MM.1S (cell line): ENCODE results near the gene FAHD2A.
"Not testable (repeated sequence)": the region's sequence is repeated elsewhere in the genome, so short reads cannot be mapped to it uniquely, and the experiment has no call there.

ENCODE experiments used
- DNase-seq: peaks from one replicate; pipeline ENCODE4 v3.0.0-alpha.2; 2015
- H2AFZ ChIP-seq: fragments of 300-600 bp; sonication (generic); 2 replicates; pipeline ENCODE4 v1.6.0; 2016; ENCODE audit warnings: antibody characterized with exemption, low read length
- H3F3A ChIP-seq: fragments of 300-600 bp; sonication (generic); 2 replicates; pipeline ENCODE4 v1.6.1; 2016; ENCODE audit warnings: mild to moderate bottlenecking, antibody characterized with exemption, low read length, moderate library complexity, mixed read lengths; ENCODE audit not compliant: insufficient read depth
- H3K27ac ChIP-seq: fragments of 300-600 bp; sonication (generic); 2 replicates; pipeline ENCODE4 v1.5.1; 2016; ENCODE audit warnings: mild to moderate bottlenecking, low read length
- H3K27me3 ChIP-seq: fragments of 300-600 bp; sonication (generic); replicated peaks from 2 replicates; pipeline ENCODE4 v1.6.0; 2016; ENCODE audit warnings: low read length; ENCODE audit not compliant: insufficient read depth
- H3K36me3 ChIP-seq: fragments of 300-600 bp; sonication (generic); replicated peaks from 2 replicates; pipeline ENCODE4 v1.6.1; 2016; ENCODE audit warnings: mild to moderate bottlenecking, low read length, mixed read lengths; ENCODE audit not compliant: insufficient read depth
- H3K4me1 ChIP-seq: fragments of 300-600 bp; sonication (generic); 2 replicates; pipeline ENCODE4 v1.6.1; 2016; ENCODE audit warnings: low read length, mixed read lengths
- H3K4me2 ChIP-seq: fragments of 300-600 bp; sonication (generic); 2 replicates; pipeline ENCODE4 v1.6.0; 2016; ENCODE audit warnings: low read depth, low read length
- H3K4me3 ChIP-seq: fragments of 300-600 bp; sonication (generic); 2 replicates; pipeline ENCODE4 v1.5.1; 2016; ENCODE audit warnings: low read length, mixed read lengths
- H3K79me2 ChIP-seq: fragments of 300-600 bp; sonication (generic); 2 replicates; pipeline ENCODE4 v1.6.1; 2016; ENCODE audit warnings: mixed run types, low read length, mixed read lengths
- H3K9ac ChIP-seq: fragments of 300-600 bp; sonication (generic); 2 replicates; pipeline ENCODE4 v1.6.1; 2016; ENCODE audit warnings: low read length, mixed read lengths
- H3K9me2 ChIP-seq: fragments of 300-600 bp; sonication (generic); replicated peaks from 2 replicates; pipeline ENCODE4 v1.6.1; 2016; ENCODE audit warnings: mild to moderate bottlenecking, low read length, mixed read lengths; ENCODE audit not compliant: insufficient read depth
- H3K9me3 ChIP-seq: fragments of 300-600 bp; sonication (generic); replicated peaks from 2 replicates; pipeline ENCODE4 v1.6.1; 2016; ENCODE audit warnings: mild to moderate bottlenecking, low read length, mixed read lengths; ENCODE audit not compliant: insufficient read depth
- H4K20me1 ChIP-seq: fragments of 300-600 bp; sonication (generic); 2 replicates; pipeline ENCODE4 v1.6.1; 2016; ENCODE audit warnings: mild to moderate bottlenecking, low read length, moderate library complexity, mixed read lengths; ENCODE audit not compliant: insufficient read depth
- EZH2 ChIP-seq: fragments of 300-600 bp; sonication (generic); optimal IDR thresholded peaks from 2 replicates; pipeline ENCODE3; 2017; ENCODE audit warnings: low read depth, mild to moderate bottlenecking, antibody characterized with exemption, low read length, mixed read lengths
- EZH2phosphoT487 ChIP-seq: fragments of 300-600 bp; sonication (generic); IDR thresholded peaks from 2 replicates; pipeline ENCODE4 v1.6.1; 2018; ENCODE audit warnings: antibody characterized with exemption, low read length
- TF ChIP-seq, protein P1 (sequence below): fragments of 300-600 bp; sonication (generic); IDR thresholded peaks from 2 replicates; pipeline ENCODE4 v1.5.1; 2016; ENCODE audit warnings: antibody characterized with exemption, low read length, mixed read lengths

FAHD2A gene

GRCh38 chr2:95354469-95354901 lies 48.0 kb upstream of the FAHD2A start:
- H3K9ac ChIP-seq, result no peak overlapping the region
- DNase-seq, result no peak
- no peaks in the 10 kb centered on the region for H3K79me2 ChIP-seq
- TF ChIP-seq EZH2, result no peak
- TF ChIP-seq, protein P1, sequence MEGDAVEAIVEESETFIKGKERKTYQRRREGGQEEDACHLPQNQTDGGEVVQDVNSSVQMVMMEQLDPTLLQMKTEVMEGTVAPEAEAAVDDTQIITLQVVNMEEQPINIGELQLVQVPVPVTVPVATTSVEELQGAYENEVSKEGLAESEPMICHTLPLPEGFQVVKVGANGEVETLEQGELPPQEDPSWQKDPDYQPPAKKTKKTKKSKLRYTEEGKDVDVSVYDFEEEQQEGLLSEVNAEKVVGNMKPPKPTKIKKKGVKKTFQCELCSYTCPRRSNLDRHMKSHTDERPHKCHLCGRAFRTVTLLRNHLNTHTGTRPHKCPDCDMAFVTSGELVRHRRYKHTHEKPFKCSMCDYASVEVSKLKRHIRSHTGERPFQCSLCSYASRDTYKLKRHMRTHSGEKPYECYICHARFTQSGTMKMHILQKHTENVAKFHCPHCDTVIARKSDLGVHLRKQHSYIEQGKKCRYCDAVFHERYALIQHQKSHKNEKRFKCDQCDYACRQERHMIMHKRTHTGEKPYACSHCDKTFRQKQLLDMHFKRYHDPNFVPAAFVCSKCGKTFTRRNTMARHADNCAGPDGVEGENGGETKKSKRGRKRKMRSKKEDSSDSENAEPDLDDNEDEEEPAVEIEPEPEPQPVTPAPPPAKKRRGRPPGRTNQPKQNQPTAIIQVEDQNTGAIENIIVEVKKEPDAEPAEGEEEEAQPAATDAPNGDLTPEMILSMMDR, result no peak
- no peak for TF ChIP-seq EZH2phosphoT487
- no peaks in the 10 kb centered on the region for H3K9me3 ChIP-seq
- no peaks in the 10 kb centered on the region for H3K36me3 ChIP-seq
- H3K4me1 ChIP-seq, result no peaks in the 10 kb centered on the region
- no peak overlapping the region for H3K27ac ChIP-seq
- H3K27me3 ChIP-seq, result no peaks in the 10 kb centered on the region
- no peak overlapping the region for H2AFZ ChIP-seq
- H3K4me3 ChIP-seq, result no peak overlapping the region
- H3F3A ChIP-seq, result no peaks in the 10 kb centered on the region
- H3K9me2 ChIP-seq, result no peaks in the 10 kb centered on the region
- H3K4me2 ChIP-seq, result no peak overlapping the region
- H4K20me1 ChIP-seq, result no peaks in the 10 kb centered on the region

DNA sequence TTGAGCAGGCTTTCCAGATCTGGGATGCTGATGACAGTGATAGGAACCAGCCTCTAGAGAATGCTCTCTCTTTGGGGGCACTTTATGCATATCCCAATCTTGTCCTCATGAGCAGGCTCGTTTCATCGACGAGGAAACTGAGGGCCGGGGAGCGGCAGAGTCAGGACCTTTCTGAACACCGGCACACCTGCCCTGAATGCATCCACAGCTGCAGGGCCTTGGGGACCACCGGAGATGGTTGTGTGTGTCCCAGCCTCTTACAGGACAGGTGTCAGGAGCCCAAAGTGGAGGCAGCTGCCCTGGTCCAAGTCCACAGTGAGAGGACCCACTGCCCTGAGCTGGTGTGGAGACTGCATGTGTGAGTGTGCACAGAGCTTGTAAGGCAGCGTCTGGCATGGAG lies 47.6 kb upstream of the FAHD2A start:
- no peaks in the 10 kb centered on the region for H4K20me1 ChIP-seq
- H2AFZ ChIP-seq, result no peak overlapping the region
- H3F3A ChIP-seq, result no peaks in the 10 kb centered on the region
- no peak overlapping the region for H3K9ac ChIP-seq
- no peaks in the 10 kb centered on the region for H3K27me3 ChIP-seq
- no peaks in the 10 kb centered on the region for H3K9me3 ChIP-seq
- H3K4me3 ChIP-seq, result no peak overlapping the region
- no peaks in the 10 kb centered on the region for H3K36me3 ChIP-seq
- no peaks in the 10 kb centered on the region for H3K79me2 ChIP-seq
- no peaks in the 10 kb centered on the region for H3K4me1 ChIP-seq
- TF ChIP-seq EZH2, result no peak
- TF ChIP-seq, protein P1, result no peak
- no peak for TF ChIP-seq EZH2phosphoT487
- H3K4me2 ChIP-seq, result no peak overlapping the region
- no peak overlapping the region for H3K27ac ChIP-seq
- no peak for DNase-seq
- H3K9me2 ChIP-seq, result no peaks in the 10 kb centered on the region

DNA sequence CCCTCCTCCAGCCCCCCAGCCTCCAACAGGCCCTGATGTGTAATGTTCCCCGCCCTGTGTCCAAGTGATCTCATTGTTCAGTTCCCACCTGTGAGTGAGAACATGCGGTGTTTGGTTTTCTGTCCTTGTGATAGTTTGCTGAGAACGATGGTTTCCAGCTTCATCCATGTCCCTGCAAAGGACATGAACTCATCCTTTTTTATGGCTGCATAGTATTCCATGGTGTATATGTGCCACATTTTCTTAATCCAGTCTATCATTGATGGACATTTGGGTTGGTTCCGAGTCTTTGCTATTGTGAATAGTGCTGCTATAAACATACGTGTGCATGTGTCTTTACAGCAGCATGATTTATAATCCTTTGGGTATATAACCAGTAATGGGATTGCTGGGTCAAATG lies 47.0 kb upstream of the FAHD2A start:
- H3K9ac ChIP-seq, H3K9me2 ChIP-seq, H3K9me3 ChIP-seq, H3K36me3 ChIP-seq, H3K27me3 ChIP-seq, H3K4me3 ChIP-seq, H3K27ac ChIP-seq, H3F3A ChIP-seq, H4K20me1 ChIP-seq, DNase-seq, H3K4me2 ChIP-seq, H2AFZ ChIP-seq, H3K4me1 ChIP-seq, H3K79me2 ChIP-seq: not testable (repeated sequence)

DNA sequence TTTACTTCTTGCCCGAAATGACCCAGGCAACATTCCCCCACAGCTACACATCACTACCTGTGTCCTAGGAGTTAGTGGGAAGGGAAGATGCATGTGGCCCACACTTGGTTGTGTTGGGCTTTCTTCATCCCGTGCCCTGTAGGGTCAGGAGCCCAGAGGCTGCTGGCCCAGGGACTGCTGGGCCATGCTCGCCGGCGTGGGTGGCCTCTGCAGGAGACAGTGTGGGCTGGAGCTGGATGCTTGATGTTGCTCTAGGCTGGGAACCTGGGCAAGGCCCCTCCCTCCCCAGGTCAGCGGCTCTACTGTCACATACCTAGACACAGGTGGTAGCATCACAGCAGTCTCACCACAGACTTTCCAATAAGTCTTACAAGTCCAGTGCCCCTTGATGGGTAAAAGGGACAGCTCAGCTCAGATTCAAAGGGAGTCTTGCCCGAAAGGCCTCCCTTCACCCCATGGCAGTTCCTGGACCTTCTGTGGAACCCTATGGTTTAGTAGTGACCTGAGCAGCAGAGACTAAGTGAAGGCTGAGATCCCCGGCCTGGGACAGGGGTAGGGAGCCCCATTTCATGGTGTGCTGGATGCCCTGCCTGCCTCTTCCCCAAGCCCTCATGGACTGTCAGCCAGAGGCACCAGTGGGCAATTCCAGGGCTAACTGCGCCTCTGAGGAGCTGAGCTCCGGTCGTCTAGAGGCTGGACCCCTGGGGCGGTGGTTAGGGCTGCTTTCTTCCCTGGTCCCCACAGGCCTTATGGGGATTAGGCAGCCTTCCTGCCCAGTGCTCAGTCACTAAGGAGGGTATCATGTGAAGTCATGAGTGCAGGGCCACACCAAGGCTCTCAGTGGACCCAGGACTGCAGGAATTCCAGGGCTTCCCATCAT lies 45.4 kb upstream of the FAHD2A start:
- no peak for DNase-seq
- H3K36me3 ChIP-seq, result no peaks in the 10 kb centered on the region
- no peak overlapping the region for H3K4me2 ChIP-seq
- no peak for TF ChIP-seq EZH2phosphoT487
- TF ChIP-seq, protein P1, result no peak
- TF ChIP-seq EZH2, result no peak
- H3K4me3 ChIP-seq, result no peak overlapping the region
- no peak overlapping the region for H2AFZ ChIP-seq
- no peaks in the 10 kb centered on the region for H3K27me3 ChIP-seq
- no peaks in the 10 kb centered on the region for H3K9me2 ChIP-seq
- H3F3A ChIP-seq, result no peaks in the 10 kb centered on the region
- no peaks in the 10 kb centered on the region for H4K20me1 ChIP-seq
- no peaks in the 10 kb centered on the region for H3K9me3 ChIP-seq
- H3K9ac ChIP-seq, result no peak overlapping the region
- no peaks in the 10 kb centered on the region for H3K4me1 ChIP-seq
- no peaks in the 10 kb centered on the region for H3K79me2 ChIP-seq
- H3K27ac ChIP-seq, result no peak overlapping the region
